H9 (cell line): ENCODE results near the gene PQBP1. TPM values are rescaled to one million over a fixed set of nuclear protein-coding genes. Genes with fewer than 3 reads are reported as not detected.

Experiments used
- DNase-seq: peaks from one replicate; pipeline ENCODE4 v3.0.0-alpha.2; 2017
- H2AFZ ChIP-seq: one replicate; pipeline ENCODE4 v1.6.1; 2013; ENCODE audit warnings: mild to moderate bottlenecking, low read length, control low read depth, moderate library complexity
- H2AK5ac ChIP-seq: 2 replicates; pipeline ENCODE4 v1.6.1; 2013; ENCODE audit warnings: low read length, control low read depth, mixed read lengths; ENCODE audit not compliant: insufficient read length
- H2BK120ac ChIP-seq: one replicate; pipeline ENCODE4 v1.6.1; 2013; ENCODE audit warnings: low read depth, mild to moderate bottlenecking, low read length, control low read depth, inconsistent platforms; ENCODE audit not compliant: poor library complexity, severe bottlenecking
- H2BK12ac ChIP-seq: 2 replicates; pipeline ENCODE4 v1.6.1; 2013; ENCODE audit warnings: low read length, control low read depth, mixed read lengths, low read depth; ENCODE audit not compliant: insufficient read length
- H2BK15ac ChIP-seq: 2 replicates; pipeline ENCODE4 v1.6.1; 2013; ENCODE audit warnings: low read depth, low read length, control low read depth
- H2BK20ac ChIP-seq: one replicate; pipeline ENCODE4 v1.6.1; 2013; ENCODE audit warnings: low read depth, mild to moderate bottlenecking, low read length, control low read depth, inconsistent platforms; ENCODE audit not compliant: poor library complexity, severe bottlenecking
- H2BK5ac ChIP-seq: 2 replicates; pipeline ENCODE4 v1.6.1; 2013; ENCODE audit warnings: low read length, control low read depth, mixed read lengths; ENCODE audit not compliant: insufficient read length
- H3K14ac ChIP-seq: 2 replicates; pipeline ENCODE4 v1.6.1; 2013; ENCODE audit warnings: low read length, control low read depth; ENCODE audit not compliant: insufficient read depth
- H3K18ac ChIP-seq: 2 replicates; pipeline ENCODE4 v1.6.1; 2013; ENCODE audit warnings: low read depth, mild to moderate bottlenecking, mixed read lengths, low read length, control low read depth; ENCODE audit not compliant: insufficient read length
- H3K23ac ChIP-seq: 2 replicates; pipeline ENCODE4 v1.6.1; 2013; ENCODE audit warnings: low read length, control low read depth, mixed read lengths, low read depth; ENCODE audit not compliant: insufficient read length
- H3K23me2 ChIP-seq: 2 replicates; pipeline ENCODE4 v1.6.1; 2013; ENCODE audit warnings: low read depth, mild to moderate bottlenecking, mixed read lengths, low read length, control low read depth; ENCODE audit not compliant: insufficient read length, poor library complexity, severe bottlenecking
- H3K27ac ChIP-seq: 2 replicates; pipeline ENCODE4 v1.5.1; 2013; ENCODE audit warnings: low read length, control low read depth, mixed read lengths, low read depth; ENCODE audit not compliant: insufficient read length
- H3K27me3 ChIP-seq: 2 replicates; pipeline ENCODE4 v1.6.1; 2013; ENCODE audit warnings: low read length, control low read depth, inconsistent platforms; ENCODE audit not compliant: insufficient read depth
- H3K4ac ChIP-seq: 2 replicates; pipeline ENCODE4 v1.6.1; 2013; ENCODE audit warnings: low read depth, mild to moderate bottlenecking, control low read depth, inconsistent platforms, low read length, moderate library complexity
- H3K4me1 ChIP-seq: 2 replicates; pipeline ENCODE4 v1.6.1; 2013; ENCODE audit warnings: low read length, control low read depth, inconsistent platforms; ENCODE audit not compliant: insufficient read depth
- H3K4me2 ChIP-seq: 2 replicates; pipeline ENCODE4 v1.6.1; 2013; ENCODE audit warnings: low read length, control low read depth, mixed read lengths; ENCODE audit not compliant: insufficient read length, insufficient read depth
- H3K56ac ChIP-seq: 2 replicates; pipeline ENCODE4 v1.6.1; 2013; ENCODE audit warnings: low read depth, mild to moderate bottlenecking, mixed read lengths, low read length, control low read depth; ENCODE audit not compliant: insufficient read length
- H3K79me1 ChIP-seq: 2 replicates; pipeline ENCODE4 v1.6.1; 2013; ENCODE audit warnings: low read depth, mild to moderate bottlenecking, moderate library complexity, low read length, control low read depth, inconsistent platforms; ENCODE audit not compliant: insufficient read depth, poor library complexity, severe bottlenecking
- H3K79me2 ChIP-seq: 2 replicates; pipeline ENCODE4 v1.6.1; 2013; ENCODE audit warnings: low read length, control low read depth, inconsistent platforms; ENCODE audit not compliant: insufficient read depth
- H3K9ac ChIP-seq: 2 replicates; pipeline ENCODE4 v1.6.1; 2013; ENCODE audit warnings: low read length, control low read depth, mixed read lengths; ENCODE audit not compliant: insufficient read length; ENCODE audit errors: extremely low read depth
- H3K9me3 ChIP-seq: one replicate; pipeline ENCODE4 v1.6.1; 2013; ENCODE audit warnings: low read depth, low read length, inconsistent platforms; ENCODE audit not compliant: control insufficient read depth
- H3T11ph ChIP-seq: one replicate; pipeline ENCODE4 v1.6.1; 2013; ENCODE audit warnings: mild to moderate bottlenecking, low read length, control low read depth, inconsistent platforms
- H4K20me1 ChIP-seq: one replicate; pipeline ENCODE4 v1.6.1; 2013; ENCODE audit not compliant: control insufficient read depth, insufficient read length, insufficient read depth
- H4K5ac ChIP-seq: 2 replicates; pipeline ENCODE4 v1.6.1; 2013; ENCODE audit warnings: low read depth, mild to moderate bottlenecking, mixed read lengths, low read length, control low read depth; ENCODE audit not compliant: insufficient read length
- H4K8ac ChIP-seq: replicated peaks from 2 replicates; pipeline ENCODE4 v1.6.1; 2013; ENCODE audit warnings: low read length, control low read depth, mixed read lengths, low read depth; ENCODE audit not compliant: insufficient read length
- H4K91ac ChIP-seq: 2 replicates; pipeline ENCODE4 v1.6.1; 2013; ENCODE audit warnings: low read depth, mild to moderate bottlenecking, moderate library complexity, mixed read lengths, low read length, control low read depth; ENCODE audit not compliant: insufficient read length
- H3K27ac Mint-ChIP-seq, 3 experiments: 2 replicates in 2 of 3; 3 replicates in 1 of 3; pipeline ENCODE4 v1.8.0; 2020 to 2021; ENCODE audit warnings: mixed read lengths in 3 of 3, mild to moderate bottlenecking in 1 of 3, moderate library complexity in 1 of 3
- H3K27me3 Mint-ChIP-seq: 2 replicates; pipeline ENCODE4 v1.8.0; 2021; ENCODE audit warnings: low read depth, mild to moderate bottlenecking, moderate library complexity, mixed read lengths
- H3K36me3 Mint-ChIP-seq, 3 experiments: 2 replicates in 2 of 3; 3 replicates in 1 of 3; pipeline ENCODE4 v1.8.0; 2020 to 2021; ENCODE audit warnings: low read depth in 3 of 3, mixed read lengths in 3 of 3; ENCODE audit not compliant: insufficient read depth in 1 of 3
- H3K4me1 Mint-ChIP-seq, 2 experiments: 2 replicates each; pipeline ENCODE4 v1.8.0; 2020; ENCODE audit warnings: mixed read lengths in 2 of 2
- H3K4me3 Mint-ChIP-seq, 2 experiments: 2 replicates in 1 of 2; 3 replicates in 1 of 2; pipeline ENCODE4 v1.8.0; 2020 to 2021; ENCODE audit warnings: mild to moderate bottlenecking in 2 of 2, mixed read lengths in 2 of 2, moderate library complexity in 1 of 2
- H3K9me3 Mint-ChIP-seq, 2 experiments: 2 replicates in 1 of 2; 3 replicates in 1 of 2; pipeline ENCODE4 v1.8.0; 2020; ENCODE audit warnings: mild to moderate bottlenecking in 2 of 2, mixed read lengths in 2 of 2, moderate library complexity in 1 of 2
- CTCF ChIP-seq: fragments of 200-600 bp; sonication (generic); conservative IDR thresholded peaks from 3 replicates; pipeline ENCODE4 v1.8.0; 2021; ENCODE audit warnings: antibody characterized with exemption, mild to moderate bottlenecking
- WGBS: extraction: QIAGEN DNeasy Blood & Tissue Kit; methylation state at CpG from one replicate; pipeline ENCODE4 v1.1.7; 2013; ENCODE audit warnings: missing lambda C conversion rate, low lambda C conversion rate, mixed read lengths; ENCODE audit not compliant: insufficient read length; ENCODE audit errors: extremely low coverage; 5-methylcytosine and 5-hydroxymethylcytosine counted together
- total RNA-seq: library from RNA; stranded (reverse); gene quantifications from 2 replicates; pipeline ENCODE4 v1.2.1, GENCODE V29; 2021

PQBP1 gene
- total RNA-seq, 1 experiment from 2014 or later: 87.9 TPM

- DNase-seq: no peak
- H2BK5ac ChIP-seq: no peak overlapping the region
- H4K20me1 ChIP-seq: no peaks in the 10 kb centered on the region
- H2AFZ ChIP-seq: no peak overlapping the region
- no peak overlapping the region for H3K4me2 ChIP-seq
- peaks cover 4% of the 10 kb centered on the region; the same call in 1 of the 2 replicates for H3K4me1 ChIP-seq
- H3K56ac ChIP-seq: no peak overlapping the region
- H4K8ac ChIP-seq: no peak overlapping the region
- no peak overlapping the region for H3K4ac ChIP-seq
- Mint-ChIP-seq H3K4me3 (no peak overlapping the region), H3K4me1 (peaks cover 11 to 20% of the 10 kb centered on the region in 2 experiments), H3K27ac (no peak overlapping the region), H3K9me3 (peaks cover 60 to 65% of the 10 kb centered on the region in 2 experiments), H3K27me3 (no peaks in the 10 kb centered on the region; the same call in 1 of the 2 replicates), H3K36me3 (peaks cover 34 to 60% (median 45%) of the 10 kb centered on the region in 3 experiments)
- H4K91ac ChIP-seq: no peak overlapping the region
- H3K27me3 ChIP-seq: no peaks in the 10 kb centered on the region
- no peak overlapping the region for H3K18ac ChIP-seq
- H2BK15ac ChIP-seq: no peak overlapping the region
- H2BK120ac ChIP-seq: no peak overlapping the region
- no peak overlapping the region for H3T11ph ChIP-seq
- H3K79me1 ChIP-seq: no peaks in the 10 kb centered on the region
- no peak overlapping the region for H4K5ac ChIP-seq
- peaks cover 3% of the 10 kb centered on the region; the same call in 1 of the 2 replicates for H3K79me2 ChIP-seq
- WGBS: no CpG with 5 or more reads among the region's 2 CpGs
- H3K9me3 ChIP-seq: no peaks in the 10 kb centered on the region
- H2BK12ac ChIP-seq: no peak overlapping the region
- H3K27ac ChIP-seq: no peak overlapping the region
- no peak for TF ChIP-seq CTCF
- H2BK20ac ChIP-seq: no peak overlapping the region
- no peaks in the 10 kb centered on the region for H3K23me2 ChIP-seq
- no peak overlapping the region for H3K23ac ChIP-seq
- no peak overlapping the region for H2AK5ac ChIP-seq
- no peak overlapping the region for H3K9ac ChIP-seq
- H3K14ac ChIP-seq: no peak overlapping the region
Measured at GRCh38 chrX:48933757-48934156, 36.0 kb downstream of the PQBP1 start.
